Neural progenitor cell (in vitro differentiated cells): ENCODE results near the gene NLK.

Experiments
- EZH2 ChIP-seq: fragments of 200-600 bp; sonication (generic); IDR thresholded peaks from 2 replicates; pipeline ENCODE4 v1.6.1; 2017; ENCODE audit warnings: antibody characterized with exemption, mild to moderate bottlenecking, moderate library complexity
- EZH2phosphoT487 ChIP-seq: fragments of 200-600 bp; sonication (generic); IDR thresholded peaks from 2 replicates; pipeline ENCODE4 v1.6.1; 2017; ENCODE audit warnings: antibody characterized with exemption
- TF ChIP-seq, protein P1 (sequence below): fragments of 200-600 bp; sonication (generic); IDR thresholded peaks from 2 replicates; pipeline ENCODE4 v1.5.1; 2017; ENCODE audit warnings: antibody characterized with exemption, mild to moderate bottlenecking

DNA sequence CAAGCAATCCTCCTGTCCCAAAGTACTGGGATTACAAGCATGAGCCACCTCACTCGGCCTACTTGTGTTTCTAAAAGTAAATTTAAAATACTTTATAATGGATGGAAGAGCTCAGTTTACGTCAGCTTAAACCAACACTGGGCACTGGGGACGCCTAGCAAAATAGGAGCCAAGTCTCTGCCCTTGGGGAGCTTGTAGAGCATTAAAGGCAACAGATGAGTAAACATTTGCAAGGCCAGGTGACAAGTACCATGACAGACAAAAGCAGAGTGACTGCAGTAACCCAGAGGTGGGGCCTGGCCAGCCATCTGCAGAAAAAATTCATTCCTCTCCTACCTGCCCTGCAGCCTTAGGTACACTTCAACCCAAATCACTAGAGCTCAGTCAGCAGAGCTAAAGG, 12.1 kb upstream of the NLK start:
- TF ChIP-seq EZH2, result no peak
- TF ChIP-seq, protein P1, sequence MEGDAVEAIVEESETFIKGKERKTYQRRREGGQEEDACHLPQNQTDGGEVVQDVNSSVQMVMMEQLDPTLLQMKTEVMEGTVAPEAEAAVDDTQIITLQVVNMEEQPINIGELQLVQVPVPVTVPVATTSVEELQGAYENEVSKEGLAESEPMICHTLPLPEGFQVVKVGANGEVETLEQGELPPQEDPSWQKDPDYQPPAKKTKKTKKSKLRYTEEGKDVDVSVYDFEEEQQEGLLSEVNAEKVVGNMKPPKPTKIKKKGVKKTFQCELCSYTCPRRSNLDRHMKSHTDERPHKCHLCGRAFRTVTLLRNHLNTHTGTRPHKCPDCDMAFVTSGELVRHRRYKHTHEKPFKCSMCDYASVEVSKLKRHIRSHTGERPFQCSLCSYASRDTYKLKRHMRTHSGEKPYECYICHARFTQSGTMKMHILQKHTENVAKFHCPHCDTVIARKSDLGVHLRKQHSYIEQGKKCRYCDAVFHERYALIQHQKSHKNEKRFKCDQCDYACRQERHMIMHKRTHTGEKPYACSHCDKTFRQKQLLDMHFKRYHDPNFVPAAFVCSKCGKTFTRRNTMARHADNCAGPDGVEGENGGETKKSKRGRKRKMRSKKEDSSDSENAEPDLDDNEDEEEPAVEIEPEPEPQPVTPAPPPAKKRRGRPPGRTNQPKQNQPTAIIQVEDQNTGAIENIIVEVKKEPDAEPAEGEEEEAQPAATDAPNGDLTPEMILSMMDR, result no peak
- no peak for TF ChIP-seq EZH2phosphoT487
